GM23248 (cell line): Measurements from ENCODE around the gene CFAP90.

Experiments used
- EZH2 ChIP-seq: fragments of 200-600 bp; sonication (generic); IDR thresholded peaks from 2 replicates; pipeline ENCODE4 v1.6.1; 2018; ENCODE audit warnings: antibody characterized with exemption, mild to moderate bottlenecking; ENCODE audit not compliant: insufficient read depth, poor library complexity, severe bottlenecking
- EZH2phosphoT487 ChIP-seq: fragments of 200-600 bp; sonication (generic); IDR thresholded peaks from 2 replicates; pipeline ENCODE4 v1.6.1; 2018; ENCODE audit warnings: antibody characterized with exemption, moderate library complexity, mild to moderate bottlenecking, low read depth; ENCODE audit not compliant: insufficient read depth

DNA sequence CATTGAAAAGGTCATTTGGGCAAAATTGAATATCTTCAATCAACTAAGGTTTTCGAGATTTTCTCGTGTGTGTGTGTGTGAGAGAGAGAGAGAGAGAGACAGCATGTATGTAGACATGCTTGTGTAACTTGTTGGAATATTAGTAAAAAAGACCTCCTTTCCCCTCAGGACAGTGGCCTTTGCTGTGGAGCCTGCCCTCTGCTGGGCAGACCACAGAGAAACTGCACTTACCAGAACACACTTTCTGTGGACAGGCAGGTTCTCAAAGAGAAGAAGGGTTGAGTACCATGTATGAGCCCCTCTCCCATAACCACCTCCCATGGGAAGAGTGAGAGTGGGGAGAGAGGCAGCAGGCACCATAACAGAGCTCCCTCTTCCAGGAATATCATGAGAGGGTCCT lies 45.6 kb downstream of the CFAP90 start:
- TF ChIP-seq EZH2 (no peak), EZH2phosphoT487 (no peak)
